Fibroblast of skin of scalp (primary cell): ENCODE measurements around the gene FAAP20.

Experiments used
- DNase-seq: peaks from one replicate; pipeline ENCODE4 v3.0.0-alpha.2; 2013

Gene FAAP20

GRCh38 chr1:2194898-2195673 is 514 bp upstream of the FAAP20 start:
- DNase-seq, result peak; percentile 88

GRCh38 chr1:2193514-2194281 is 874 bp downstream of the FAAP20 start:
- no peak for DNase-seq

GRCh38 chr1:2192031-2192995 is 2.3 kb downstream of the FAAP20 start:
- peak; percentile 50 for DNase-seq

- DNase-seq, result no peak
These were observed 4.0 kb downstream of the FAAP20 start for GRCh38 chr1:2190491-2190976.

GRCh38 chr1:2189459-2190425 is 4.8 kb downstream of the FAAP20 start:
- DNase-seq, result peak; percentile 94

GRCh38 chr1:2188336-2188735 is 6.2 kb downstream of the FAAP20 start:
- no peak for DNase-seq

GRCh38 chr1:2187619-2188018 is 7.0 kb downstream of the FAAP20 start:
- no peak for DNase-seq

GRCh38 chr1:2186901-2187300 is 7.7 kb downstream of the FAAP20 start:
- DNase-seq, result no peak

GRCh38 chr1:2185880-2186855 is 8.4 kb downstream of the FAAP20 start:
- no peak for DNase-seq

GRCh38 chr1:2184934-2185333 is 9.6 kb downstream of the FAAP20 start:
- DNase-seq, result no peak

GRCh38 chr1:2184531-2184930 is 10.0 kb downstream of the FAAP20 start:
- no peak for DNase-seq

- DNase-seq, result no peak
These were observed 10.6 kb downstream of the FAAP20 start for GRCh38 chr1:2183937-2184334.

- no peak for DNase-seq
These were observed 12.2 kb downstream of the FAAP20 start for GRCh38 chr1:2182376-2182775.

- no peak for DNase-seq
These were observed 12.8 kb downstream of the FAAP20 start for GRCh38 chr1:2181752-2182151.

- DNase-seq, result no peak
These were observed 13.3 kb downstream of the FAAP20 start for GRCh38 chr1:2181271-2181670.

- no peak for DNase-seq
These were observed 14.0 kb downstream of the FAAP20 start for GRCh38 chr1:2180297-2181245.

GRCh38 chr1:2179283-2180013 is 15.1 kb downstream of the FAAP20 start:
- DNase-seq, result no peak

GRCh38 chr1:2178875-2179274 is 15.7 kb downstream of the FAAP20 start:
- no peak for DNase-seq
